Mesothelial cell of epicardium (in vitro differentiated cells): ENCODE results near the gene TOR4A. TPM values are rescaled to one million over a fixed set of nuclear protein-coding genes. Genes with fewer than 3 reads are reported as not detected.

ENCODE experiments used
- DNase-seq, 2 experiments: peaks; one replicate each; pipeline ENCODE4 v3.0.0; 2021; ENCODE audit warnings: low spot score in 2 of 2; ENCODE audit not compliant: unreplicated experiment in 2 of 2
- H3K27ac Mint-ChIP-seq: 2 replicates; pipeline ENCODE4 v1.8.0; 2021; ENCODE audit warnings: mixed read lengths
- H3K27me3 Mint-ChIP-seq: 2 replicates; pipeline ENCODE4 v1.8.0; 2021; ENCODE audit warnings: low read depth, mixed read lengths
- H3K36me3 Mint-ChIP-seq: 2 replicates; pipeline ENCODE4 v1.8.0; 2021; ENCODE audit warnings: mixed read lengths
- H3K4me1 Mint-ChIP-seq: 2 replicates; pipeline ENCODE4 v1.8.0; 2021; ENCODE audit warnings: mixed read lengths
- H3K4me3 Mint-ChIP-seq: 2 replicates; pipeline ENCODE4 v1.8.0; 2021; ENCODE audit warnings: mild to moderate bottlenecking, moderate library complexity, mixed read lengths
- H3K9me3 Mint-ChIP-seq: 2 replicates; pipeline ENCODE4 v1.8.0; 2021; ENCODE audit warnings: mixed read lengths
- CTCF ChIP-seq: fragments of 200-600 bp; sonication (generic); IDR thresholded peaks from one replicate; pipeline ENCODE4 v1.5.0; 2021; ENCODE audit warnings: antibody characterized with exemption; ENCODE audit not compliant: unreplicated experiment
- total RNA-seq: library from RNA; stranded (reverse); gene quantifications from 3 replicates; pipeline ENCODE4 v1.2.1, GENCODE V29; 2021

TOR4A gene
- total RNA-seq, 1 donor from 2014 or later = 6.5 TPM

- H3K27me3 Mint-ChIP-seq = no peaks in the 10 kb centered on the region
- H3K9me3 Mint-ChIP-seq = no peaks in the 10 kb centered on the region
- TF ChIP-seq CTCF = no peak
- H3K4me1 Mint-ChIP-seq = no peaks in the 10 kb centered on the region
- peaks cover 10% of the 10 kb centered on the region for H3K36me3 Mint-ChIP-seq
- DNase-seq = no peak
- no peak overlapping the region for H3K27ac Mint-ChIP-seq
- H3K4me3 Mint-ChIP-seq = no peak overlapping the region
Measured at GRCh38 chr9:137264067-137264466, 13.5 kb upstream of the TOR4A start.

- H3K4me1 Mint-ChIP-seq = no peaks in the 10 kb centered on the region
- no peak for DNase-seq
- no peak for TF ChIP-seq CTCF
- H3K27ac Mint-ChIP-seq = no peak overlapping the region
- H3K36me3 Mint-ChIP-seq = peaks cover 17% of the 10 kb centered on the region
- no peaks in the 10 kb centered on the region for H3K9me3 Mint-ChIP-seq
- no peaks in the 10 kb centered on the region for H3K27me3 Mint-ChIP-seq
- no peak overlapping the region for H3K4me3 Mint-ChIP-seq
Measured at GRCh38 chr9:137265496-137266161, 11.9 kb upstream of the TOR4A start.

- Mint-ChIP-seq H3K4me1 (no peaks in the 10 kb centered on the region), H3K9me3 (no peaks in the 10 kb centered on the region), H3K27me3 (no peaks in the 10 kb centered on the region), H3K36me3 (peaks cover 17% of the 10 kb centered on the region), H3K27ac (no peak overlapping the region), H3K4me3 (no peak overlapping the region)
- DNase-seq = no peak
- TF ChIP-seq CTCF = no peak
Measured at GRCh38 chr9:137266162-137266527, 11.4 kb upstream of the TOR4A start.

- Mint-ChIP-seq H3K27ac (no peak overlapping the region), H3K4me1 (no peaks in the 10 kb centered on the region), H3K36me3 (peaks cover 15% of the 10 kb centered on the region), H3K4me3 (no peak overlapping the region), H3K27me3 (no peaks in the 10 kb centered on the region), H3K9me3 (no peaks in the 10 kb centered on the region)
- no peak for TF ChIP-seq CTCF
- DNase-seq = no peak
Measured at GRCh38 chr9:137266585-137267453, 10.7 kb upstream of the TOR4A start.

- H3K9me3 Mint-ChIP-seq = no peaks in the 10 kb centered on the region
- DNase-seq = no peak
- no peak overlapping the region for H3K4me3 Mint-ChIP-seq
- H3K36me3 Mint-ChIP-seq = peaks cover 14% of the 10 kb centered on the region
- no peaks in the 10 kb centered on the region for H3K4me1 Mint-ChIP-seq
- no peak for TF ChIP-seq CTCF
- H3K27ac Mint-ChIP-seq = no peak overlapping the region
- no peaks in the 10 kb centered on the region for H3K27me3 Mint-ChIP-seq
Measured at GRCh38 chr9:137267933-137268355, 9.6 kb upstream of the TOR4A start.
